CD4-positive, alpha-beta T cell treated with Interleukin-1 beta for 1 hour (primary cell): ENCODE data around the gene CBX3.
"Not testable (repeated sequence)": the region's sequence is repeated elsewhere in the genome, so short reads cannot be mapped to it uniquely, and the experiment has no call there.

Experiments
- DNase-seq, 2 donors: peaks; one replicate each; pipeline ENCODE4 v3.0.0-alpha.2; 2020 to 2022

CBX3 gene

GRCh38 chr7:26203016-26203415 lies 1.5 kb downstream of the CBX3 start:
- no peak for DNase-seq

GRCh38 chr7:26208040-26208439 lies 6.5 kb downstream of the CBX3 start:
- no peak for DNase-seq

GRCh38 chr7:26212921-26213718 lies 11.6 kb downstream of the CBX3 start:
- DNase-seq: no peak

GRCh38 chr7:26213807-26214515 lies 12.4 kb downstream of the CBX3 start:
- no peak for DNase-seq

GRCh38 chr7:26216049-26216448 lies 14.5 kb downstream of the CBX3 start:
- DNase-seq: no peak

- DNase-seq: no peak
Measured at GRCh38 chr7:26224359-26224758, 22.8 kb downstream of the CBX3 start.

- DNase-seq: no peak
Measured at GRCh38 chr7:26227987-26228386, 26.4 kb downstream of the CBX3 start.

- DNase-seq: no peak
Measured at GRCh38 chr7:26233902-26234511, 32.5 kb downstream of the CBX3 start.

- no peak for DNase-seq
Measured at GRCh38 chr7:26237035-26237807, 35.7 kb downstream of the CBX3 start.

- no peak for DNase-seq
Measured at GRCh38 chr7:26238032-26238431, 36.5 kb downstream of the CBX3 start.

- no peak for DNase-seq
Measured at GRCh38 chr7:26245150-26245549, 43.6 kb downstream of the CBX3 start.

- DNase-seq: no peak
Measured at GRCh38 chr7:26250239-26250638, 48.7 kb downstream of the CBX3 start.

- not testable (repeated sequence) for DNase-seq
Measured at GRCh38 chr7:26261866-26262265, 60.3 kb downstream of the CBX3 start.
